HFFc6 (cell line): ENCODE data around the gene KLHL35. TPM values are rescaled to one million over a fixed set of nuclear protein-coding genes. Genes with fewer than 3 reads are reported as not detected.

Experiments
- DNase-seq: peaks from one replicate; pipeline ENCODE4 v3.0.0-alpha.2; 2018
- H3K27ac Mint-ChIP-seq: 2 replicates; pipeline ENCODE4 v1.8.0; 2020; ENCODE audit warnings: mild to moderate bottlenecking, mixed read lengths
- H3K27me3 Mint-ChIP-seq: 2 replicates; pipeline ENCODE4 v1.8.0; 2021; ENCODE audit warnings: mild to moderate bottlenecking, moderate library complexity, mixed read lengths; ENCODE audit not compliant: insufficient read depth
- H3K36me3 Mint-ChIP-seq: 2 replicates; pipeline ENCODE4 v1.8.0; 2021; ENCODE audit warnings: low read depth, mixed read lengths
- H3K4me1 Mint-ChIP-seq: 2 replicates; pipeline ENCODE4 v1.8.0; 2020; ENCODE audit warnings: low read depth, mixed read lengths
- H3K4me3 Mint-ChIP-seq: 2 replicates; pipeline ENCODE4 v1.8.0; 2020; ENCODE audit warnings: mild to moderate bottlenecking, moderate library complexity, mixed read lengths
- H3K9me3 Mint-ChIP-seq: 2 replicates; pipeline ENCODE4 v1.8.0; 2020; ENCODE audit warnings: mild to moderate bottlenecking, mixed read lengths
- total RNA-seq, 6 experiments: library from RNA; stranded (reverse); fragmentation: NEBNext Ultra II Directional; extraction: Animal tissue kit (Norgen Biotek cat#: 25700); gene quantifications; 2 replicates in 1 of 6; 3 replicates in 5 of 6; pipeline ENCODE4 v1.2.3, GENCODE V29; 2021
- TF ChIP-seq, protein P1 (sequence below): fragments of 200-600 bp; sonication (generic); IDR thresholded peaks from 2 replicates; pipeline ENCODE4 v1.5.0; 2021; ENCODE audit warnings: antibody characterized with exemption, mild to moderate bottlenecking

KLHL35 gene
- total RNA-seq, 6 experiments from 2014 or later = not detected

DNA sequence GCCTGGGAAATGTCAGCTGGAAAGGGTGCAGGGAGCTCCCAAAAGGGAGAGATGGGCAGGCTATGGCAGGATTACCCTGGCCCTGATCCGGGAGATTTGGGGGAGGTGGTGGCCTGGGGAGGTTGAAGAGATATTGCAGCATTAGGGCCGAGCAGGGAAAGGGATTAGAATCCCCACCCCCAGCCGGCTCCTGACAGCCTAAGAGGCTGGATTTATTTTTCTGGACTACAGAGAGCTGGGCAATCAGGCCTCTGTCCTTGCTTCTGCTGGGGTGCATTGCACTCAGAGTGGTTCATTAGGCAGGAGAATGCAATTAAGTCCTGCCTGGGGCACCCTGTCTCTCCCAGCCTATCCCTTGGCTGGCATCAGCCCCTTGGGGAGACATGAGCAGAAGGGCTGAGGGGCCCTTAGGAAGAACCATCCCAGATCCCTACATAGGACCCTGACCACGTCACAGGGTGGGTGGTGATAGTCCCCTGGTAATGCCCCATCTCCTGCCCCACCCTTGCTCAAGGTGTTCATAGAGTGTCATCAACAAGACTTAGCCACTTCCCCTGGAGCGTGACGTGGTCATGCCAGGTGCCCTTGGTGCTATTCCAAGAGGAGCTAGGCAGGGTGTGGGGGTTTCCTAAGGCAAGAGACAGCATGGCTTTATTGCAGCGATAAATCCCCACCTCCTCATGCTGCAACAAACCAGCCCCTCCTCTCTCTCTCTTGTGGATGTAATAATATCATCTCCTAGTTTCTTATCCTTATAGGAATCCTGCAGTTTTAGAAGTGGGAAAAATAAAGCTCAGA is 38.4 kb upstream of the KLHL35 start:
- H3K4me3 Mint-ChIP-seq = no peak overlapping the region
- TF ChIP-seq, protein P1, sequence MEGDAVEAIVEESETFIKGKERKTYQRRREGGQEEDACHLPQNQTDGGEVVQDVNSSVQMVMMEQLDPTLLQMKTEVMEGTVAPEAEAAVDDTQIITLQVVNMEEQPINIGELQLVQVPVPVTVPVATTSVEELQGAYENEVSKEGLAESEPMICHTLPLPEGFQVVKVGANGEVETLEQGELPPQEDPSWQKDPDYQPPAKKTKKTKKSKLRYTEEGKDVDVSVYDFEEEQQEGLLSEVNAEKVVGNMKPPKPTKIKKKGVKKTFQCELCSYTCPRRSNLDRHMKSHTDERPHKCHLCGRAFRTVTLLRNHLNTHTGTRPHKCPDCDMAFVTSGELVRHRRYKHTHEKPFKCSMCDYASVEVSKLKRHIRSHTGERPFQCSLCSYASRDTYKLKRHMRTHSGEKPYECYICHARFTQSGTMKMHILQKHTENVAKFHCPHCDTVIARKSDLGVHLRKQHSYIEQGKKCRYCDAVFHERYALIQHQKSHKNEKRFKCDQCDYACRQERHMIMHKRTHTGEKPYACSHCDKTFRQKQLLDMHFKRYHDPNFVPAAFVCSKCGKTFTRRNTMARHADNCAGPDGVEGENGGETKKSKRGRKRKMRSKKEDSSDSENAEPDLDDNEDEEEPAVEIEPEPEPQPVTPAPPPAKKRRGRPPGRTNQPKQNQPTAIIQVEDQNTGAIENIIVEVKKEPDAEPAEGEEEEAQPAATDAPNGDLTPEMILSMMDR = no peak
- H3K27ac Mint-ChIP-seq = no peak overlapping the region
- H3K9me3 Mint-ChIP-seq = no peaks in the 10 kb centered on the region
- H3K4me1 Mint-ChIP-seq = peaks cover 32% of the 10 kb centered on the region
- peaks cover 9% of the 10 kb centered on the region for H3K27me3 Mint-ChIP-seq
- no peak for DNase-seq
- H3K36me3 Mint-ChIP-seq = no peaks in the 10 kb centered on the region

DNA sequence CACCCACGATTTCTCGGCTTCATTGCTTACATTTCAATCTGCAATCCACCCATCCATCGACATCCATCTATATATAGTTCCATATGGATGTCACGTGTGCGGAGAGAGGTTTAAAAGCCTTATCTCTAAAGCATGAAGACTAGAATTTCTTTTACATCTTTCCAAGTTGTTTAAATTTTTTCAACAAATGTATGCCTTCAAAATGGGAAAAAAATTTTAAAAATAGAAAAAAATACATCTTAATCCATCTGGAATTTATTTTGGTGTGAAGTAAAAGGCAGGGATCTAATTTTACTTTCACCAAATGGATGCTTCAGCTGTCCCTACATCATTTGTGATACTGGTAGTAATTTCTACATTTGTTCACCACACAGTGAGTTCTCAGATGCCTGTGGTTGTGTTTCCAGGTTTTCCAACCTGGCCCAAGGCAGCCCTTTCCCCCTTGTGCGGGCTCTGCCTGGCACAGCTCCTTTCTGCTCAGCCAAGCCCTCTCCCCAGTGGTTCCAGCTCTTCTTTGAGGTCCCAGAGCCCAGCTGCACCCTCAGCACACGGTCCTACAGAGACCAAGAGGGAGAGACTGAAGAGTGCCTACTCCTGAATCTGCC is 37.6 kb upstream of the KLHL35 start:
- Mint-ChIP-seq H3K4me3 (no peak overlapping the region), H3K4me1 (peaks cover 33% of the 10 kb centered on the region), H3K9me3 (no peaks in the 10 kb centered on the region), H3K36me3 (no peaks in the 10 kb centered on the region), H3K27ac (no peak overlapping the region), H3K27me3 (peaks cover 9% of the 10 kb centered on the region)
- TF ChIP-seq, protein P1 = no peak
- no peak for DNase-seq

DNA sequence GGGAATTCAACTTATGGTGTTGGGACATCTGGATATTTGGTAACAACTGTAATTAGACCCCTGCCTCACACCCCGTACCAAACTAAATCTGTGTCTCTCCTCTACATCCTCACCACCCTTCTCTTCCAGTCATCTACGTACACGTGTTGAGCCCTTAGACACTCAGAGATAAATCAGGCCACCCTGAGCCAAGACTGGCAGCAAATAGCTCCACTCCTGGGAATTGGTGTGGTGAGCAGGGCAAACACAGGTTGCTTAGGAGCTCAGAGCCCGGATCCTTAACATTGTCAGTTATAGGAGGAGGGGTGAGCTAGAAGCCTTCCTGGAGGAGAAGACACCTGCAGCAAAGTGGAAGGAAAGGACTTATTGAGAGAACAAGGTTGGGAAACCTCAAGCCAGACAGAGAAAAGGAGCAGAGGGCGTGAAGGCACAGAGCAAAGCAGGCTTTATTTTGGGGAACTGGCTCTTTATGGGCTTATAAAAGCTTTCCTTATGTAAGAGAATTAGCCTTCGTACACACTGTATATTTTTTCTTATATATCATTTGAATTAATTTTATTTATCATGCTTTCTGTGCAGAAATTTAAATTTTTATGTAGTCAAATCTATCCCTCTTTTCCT is 36.9 kb upstream of the KLHL35 start:
- DNase-seq = no peak

DNA sequence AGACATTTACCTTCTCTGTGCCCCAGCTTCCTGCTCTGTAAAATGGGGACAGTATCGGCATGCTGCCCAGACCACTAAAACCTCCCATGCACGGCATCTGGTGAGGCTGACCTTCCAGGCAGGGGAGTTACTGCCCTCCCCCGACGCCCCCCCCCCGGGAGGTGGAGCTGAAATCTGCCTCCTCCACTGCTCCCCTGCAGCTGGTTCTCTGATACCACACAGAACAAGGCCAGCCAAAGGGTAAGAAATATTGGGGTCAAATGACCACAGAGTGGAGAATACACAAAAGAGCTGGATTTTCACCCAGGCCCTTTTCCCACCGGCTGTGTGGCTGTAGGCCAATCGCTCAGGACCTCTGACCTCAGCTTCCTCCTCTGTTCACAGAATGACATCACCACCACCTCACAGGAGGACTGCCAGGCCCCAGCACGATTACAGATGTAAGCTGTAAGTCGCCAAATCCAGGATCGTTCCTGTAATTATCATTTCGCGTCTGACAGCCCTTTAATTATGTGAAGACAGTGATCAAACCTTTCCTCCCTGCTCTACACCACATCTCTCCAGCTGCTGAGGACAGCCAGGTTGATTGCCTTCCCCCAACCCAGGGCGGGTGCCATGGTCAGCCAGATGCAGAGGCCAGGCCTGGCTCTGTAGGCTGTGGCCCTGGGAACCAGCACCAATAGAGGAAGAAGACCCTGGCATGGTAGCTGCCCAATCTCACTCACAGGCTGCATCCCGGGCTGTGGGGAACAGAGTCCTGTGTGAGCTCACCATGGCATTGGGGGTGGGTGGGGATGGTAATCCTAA is 35.7 kb upstream of the KLHL35 start:
- TF ChIP-seq, protein P1 = no peak
- Mint-ChIP-seq H3K9me3 (no peaks in the 10 kb centered on the region), H3K4me1 (peaks cover 22% of the 10 kb centered on the region), H3K36me3 (no peaks in the 10 kb centered on the region), H3K27ac (peak overlapping the region; percentile 16; the same call in 1 of the 2 replicates), H3K27me3 (peaks cover 9% of the 10 kb centered on the region), H3K4me3 (no peak overlapping the region)
- DNase-seq = no peak

More for the DNA sequence above, 36.9 kb upstream of the KLHL35 start:
- H3K4me3 Mint-ChIP-seq = no peak overlapping the region
- no peaks in the 10 kb centered on the region for H3K36me3 Mint-ChIP-seq
- no peaks in the 10 kb centered on the region for H3K9me3 Mint-ChIP-seq
- no peak overlapping the region for H3K27ac Mint-ChIP-seq
- peaks cover 28% of the 10 kb centered on the region for H3K4me1 Mint-ChIP-seq
- peaks cover 9% of the 10 kb centered on the region for H3K27me3 Mint-ChIP-seq
- TF ChIP-seq, protein P1 = no peak

DNA sequence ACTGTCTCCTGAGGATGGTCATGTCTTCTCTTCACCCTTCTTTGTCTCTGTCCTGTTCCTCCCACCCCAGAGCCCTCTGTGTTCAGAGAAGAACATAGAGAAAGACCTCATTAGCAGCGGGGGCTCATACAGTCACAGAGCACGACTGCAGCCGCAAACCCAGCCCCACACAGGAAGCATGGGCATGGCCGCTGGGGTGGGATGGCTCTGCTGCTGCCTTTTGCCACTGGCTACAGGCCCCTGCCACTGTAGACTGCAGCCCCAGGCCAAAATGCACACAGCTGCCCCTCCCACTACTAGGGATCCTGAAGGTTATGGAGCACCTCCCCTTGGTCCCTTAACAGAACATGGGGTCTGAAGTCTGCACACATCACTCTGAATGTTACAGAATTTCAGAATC is 34.9 kb upstream of the KLHL35 start:
- no peak for DNase-seq
- Mint-ChIP-seq H3K9me3 (no peaks in the 10 kb centered on the region), H3K36me3 (no peaks in the 10 kb centered on the region), H3K4me1 (peaks cover 24% of the 10 kb centered on the region), H3K27ac (no peak overlapping the region), H3K27me3 (peaks cover 5% of the 10 kb centered on the region), H3K4me3 (no peak overlapping the region)
- TF ChIP-seq, protein P1 = no peak
